GM12891 (cell line): ENCODE results near the gene UNC5A.

Experiments used
- DNase-seq: peaks from one replicate; pipeline ENCODE4 v3.0.0; 2011; ENCODE audit warnings: low spot score; ENCODE audit not compliant: insufficient read length
- FAIRE-seq: peaks from 2 replicates; lab custom pipeline; 2011; peaks lifted over from hg19 to GRCh38; lab: Jason Lieb, UNC
- PAX5 ChIP-seq: IDR thresholded peaks from 2 replicates; pipeline ENCODE4 v1.6.1; 2011; ENCODE audit warnings: low read length, moderate library complexity, mild to moderate bottlenecking; ENCODE audit not compliant: insufficient read depth, severe bottlenecking
- POLR2A ChIP-seq: IDR thresholded peaks from 2 replicates; pipeline ENCODE4 v1.6.1; 2011; ENCODE audit warnings: low read depth, low read length, control low read depth
- POLR2AphosphoS5 ChIP-seq: IDR thresholded peaks from 2 replicates; pipeline ENCODE4 v1.6.1; 2011; ENCODE audit warnings: low read depth, low read length, control low read depth
- POU2F2 ChIP-seq: IDR thresholded peaks from 2 replicates; pipeline ENCODE4 v1.6.1; 2011; ENCODE audit warnings: low read depth, mild to moderate bottlenecking, control low read depth, low read length, moderate library complexity
- SPI1 ChIP-seq: IDR thresholded peaks from 2 replicates; pipeline ENCODE4 v1.6.1; 2011; ENCODE audit warnings: low read depth, low read length, control low read depth
- TAF1 ChIP-seq: IDR thresholded peaks from 2 replicates; pipeline ENCODE4 v1.6.1; 2011; ENCODE audit warnings: low read depth, low read length, control low read depth

The UNC5A gene

DNA sequence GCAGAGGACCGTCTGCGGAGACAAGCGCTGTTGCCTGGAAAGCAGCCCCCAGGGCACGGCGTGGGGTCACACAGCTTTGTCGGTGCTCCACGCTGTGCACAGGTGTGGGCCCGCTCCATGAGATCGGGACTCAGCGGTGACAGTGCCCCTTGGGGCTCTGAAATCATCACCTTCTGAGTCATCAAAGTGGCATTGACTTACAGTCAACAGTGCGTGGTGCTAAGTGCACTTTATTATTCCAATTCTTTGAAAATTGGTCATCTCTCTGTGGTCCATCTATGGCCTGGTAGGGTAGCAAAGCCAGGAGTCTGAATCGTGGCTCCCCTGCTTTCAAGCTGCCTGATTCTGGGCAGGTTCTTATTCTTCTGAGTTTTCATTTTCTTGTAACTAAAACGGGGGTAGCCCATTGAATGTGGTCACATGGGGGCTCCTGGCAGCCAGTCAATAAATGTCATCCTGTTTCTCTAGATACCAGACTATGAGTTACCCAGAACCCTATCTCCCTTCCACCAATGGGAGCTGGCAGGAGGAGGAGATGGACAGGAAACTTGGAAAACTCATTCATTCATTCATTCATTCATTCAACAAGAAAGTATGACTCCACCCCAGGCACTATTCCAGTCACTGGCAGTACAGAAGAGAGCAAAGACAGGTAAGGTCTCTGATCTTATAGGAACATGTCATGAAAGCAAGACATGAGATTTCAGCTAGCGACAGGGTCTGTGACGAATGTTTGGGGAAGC is 20.3 kb upstream of the UNC5A start:
- FAIRE-seq (no peak), DNase-seq (no peak)
- TF ChIP-seq POLR2A (no peak), POU2F2 (no peak), PAX5 (no peak), POLR2AphosphoS5 (no peak), SPI1 (no peak), TAF1 (no peak)

DNA sequence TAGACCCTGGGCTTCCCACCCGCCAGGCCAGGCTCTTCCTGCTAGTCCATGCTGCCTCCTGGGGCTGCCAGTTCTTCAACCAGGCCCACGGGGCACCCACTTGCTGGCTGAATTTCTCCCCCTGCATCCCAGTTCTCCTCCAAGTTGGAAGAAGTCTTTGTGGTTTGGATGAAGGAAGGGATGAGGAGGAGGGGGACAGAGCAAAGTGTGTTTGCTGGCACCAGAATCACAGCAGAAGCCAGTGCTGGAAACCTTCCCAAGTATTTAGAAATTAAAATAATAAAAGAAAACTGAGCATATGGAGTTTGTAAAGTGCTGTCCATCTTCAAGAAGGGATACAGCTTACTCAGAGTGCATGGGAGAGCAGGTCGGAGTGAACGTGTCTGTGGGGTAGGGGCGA is 19.4 kb upstream of the UNC5A start:
- no peak for DNase-seq
- TF ChIP-seq TAF1 = no peak
- TF ChIP-seq POU2F2 = no peak
- TF ChIP-seq POLR2A = no peak
- TF ChIP-seq PAX5 = no peak
- no peak for TF ChIP-seq POLR2AphosphoS5
- TF ChIP-seq SPI1 = no peak
- no peak for FAIRE-seq

DNA sequence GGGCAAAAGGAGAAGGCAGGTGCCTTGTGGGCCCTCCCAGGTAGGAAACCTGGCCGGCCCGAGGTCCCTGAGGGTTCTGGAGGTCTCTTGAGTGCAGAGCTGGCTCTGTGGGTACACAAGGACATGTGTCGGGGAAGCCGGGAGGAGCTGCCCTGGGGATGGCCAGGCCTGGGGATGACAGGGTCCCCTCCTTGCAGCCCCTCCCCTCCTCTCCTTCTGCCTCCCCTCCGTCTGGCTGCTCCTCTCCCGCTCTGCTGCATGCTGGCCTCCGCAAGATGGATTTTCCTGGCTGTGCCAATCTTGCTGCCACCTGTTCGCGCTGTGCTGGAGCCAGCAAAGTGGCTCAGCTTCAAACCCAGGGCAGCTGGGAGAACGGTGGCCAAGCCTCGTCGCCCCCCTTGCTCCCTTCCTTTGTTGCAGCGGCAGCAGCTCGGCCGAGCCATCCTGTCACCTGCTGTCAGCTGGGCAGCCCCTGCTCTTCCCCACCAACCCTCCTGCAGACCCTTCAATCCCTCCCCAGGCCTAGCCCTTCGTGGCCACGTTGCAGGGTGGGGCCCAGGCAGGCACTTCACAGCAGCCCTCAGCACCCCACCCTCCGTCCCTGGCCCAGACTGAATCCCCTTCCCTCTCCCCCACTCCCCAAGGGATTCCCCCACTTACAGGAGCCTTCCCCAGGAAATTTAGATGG is 17.6 kb upstream of the UNC5A start:
- TF ChIP-seq TAF1 = no peak
- no peak for TF ChIP-seq POLR2A
- TF ChIP-seq PAX5 = no peak
- TF ChIP-seq POU2F2 = no peak
- no peak for TF ChIP-seq SPI1
- TF ChIP-seq POLR2AphosphoS5 = no peak
- no peak for DNase-seq
- FAIRE-seq = no peak

DNA sequence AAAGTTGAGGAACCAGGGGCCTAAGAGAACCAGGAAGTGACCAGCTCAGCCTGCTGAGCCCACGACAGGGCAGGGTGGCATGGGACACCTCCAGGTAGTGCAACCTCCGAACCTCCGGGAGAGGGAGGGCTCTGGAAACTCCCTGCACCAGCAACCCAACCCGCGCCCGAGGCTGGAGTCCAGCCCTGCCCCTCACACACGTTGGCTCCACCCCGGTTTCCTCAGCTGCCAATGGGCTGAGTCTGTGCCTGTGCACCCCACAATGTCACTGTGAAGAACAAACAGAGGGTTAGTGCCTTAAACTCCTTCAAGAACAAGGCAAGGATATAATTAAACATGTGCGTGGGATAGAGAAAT is 17.0 kb upstream of the UNC5A start:
- TF ChIP-seq TAF1 = no peak
- TF ChIP-seq PAX5 = no peak
- DNase-seq = no peak
- no peak for FAIRE-seq

DNA sequence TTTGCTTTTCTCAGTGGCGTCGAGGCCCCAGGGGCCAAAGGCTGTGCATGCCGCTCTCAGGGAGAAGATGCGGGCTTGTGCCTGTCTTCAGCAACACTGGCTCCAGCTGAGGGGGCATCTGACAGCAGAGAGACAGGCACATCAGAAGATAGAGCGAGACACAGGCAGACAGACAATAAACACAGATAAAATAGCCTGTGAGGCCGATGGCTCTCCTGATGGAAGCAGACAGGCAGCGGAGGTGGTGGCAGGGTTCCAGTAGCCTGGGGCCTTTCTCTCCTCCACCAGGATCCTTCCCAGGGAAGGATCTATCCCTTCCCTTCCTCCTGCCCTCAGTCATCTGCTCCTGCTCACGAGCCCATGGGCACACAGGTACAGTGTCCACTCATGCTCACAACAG is 16.6 kb upstream of the UNC5A start:
- DNase-seq (no peak), FAIRE-seq (no peak)
- TF ChIP-seq SPI1 = no peak

DNA sequence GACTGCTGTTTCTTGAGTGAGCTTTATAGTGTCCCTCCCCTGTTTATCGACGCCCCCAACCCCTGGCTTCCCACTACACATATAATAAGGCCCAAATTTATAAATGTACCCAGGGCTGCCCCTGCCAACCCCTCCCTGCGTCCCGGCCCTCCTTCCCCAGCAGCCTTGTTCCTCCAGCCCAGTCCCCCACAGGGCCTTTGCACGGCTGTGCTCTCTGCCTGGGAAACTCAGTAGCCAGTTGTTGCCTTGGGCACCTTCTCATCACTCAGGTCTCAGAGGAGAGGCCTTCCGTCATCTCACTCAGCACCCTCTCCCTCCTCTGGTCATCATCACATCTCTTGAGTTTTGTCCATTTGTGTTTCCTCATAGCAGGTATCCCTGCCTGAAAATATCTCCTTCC is 15.8 kb upstream of the UNC5A start:
- no peak for DNase-seq
- no peak for TF ChIP-seq TAF1
- no peak for TF ChIP-seq SPI1
- no peak for TF ChIP-seq POLR2A
- no peak for TF ChIP-seq PAX5
- no peak for TF ChIP-seq POLR2AphosphoS5
- TF ChIP-seq POU2F2 = no peak

DNA sequence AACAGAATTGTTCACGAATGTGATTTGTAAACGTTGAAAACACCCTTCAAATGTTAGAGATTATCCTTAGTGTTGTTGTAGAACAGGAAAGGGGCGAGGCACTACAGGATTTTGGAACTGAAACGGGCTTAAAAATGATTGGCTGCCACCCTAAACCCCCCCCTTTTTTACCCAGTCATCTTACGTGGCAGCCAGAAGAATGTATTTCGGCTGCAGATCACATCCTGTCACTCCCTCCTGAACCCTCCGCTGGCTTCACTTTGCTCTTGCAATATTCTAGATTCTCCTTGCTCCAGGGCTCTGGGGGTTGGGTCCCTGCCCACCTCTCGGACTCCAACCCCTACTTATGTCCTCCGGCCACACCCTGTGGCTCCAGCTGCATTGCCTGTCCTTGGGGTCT is 13.9 kb upstream of the UNC5A start:
- no peak for FAIRE-seq
- no peak for TF ChIP-seq POLR2AphosphoS5
- no peak for DNase-seq

More for the DNA sequence above, 15.8 kb upstream of the UNC5A start:
- FAIRE-seq = no peak

DNA sequence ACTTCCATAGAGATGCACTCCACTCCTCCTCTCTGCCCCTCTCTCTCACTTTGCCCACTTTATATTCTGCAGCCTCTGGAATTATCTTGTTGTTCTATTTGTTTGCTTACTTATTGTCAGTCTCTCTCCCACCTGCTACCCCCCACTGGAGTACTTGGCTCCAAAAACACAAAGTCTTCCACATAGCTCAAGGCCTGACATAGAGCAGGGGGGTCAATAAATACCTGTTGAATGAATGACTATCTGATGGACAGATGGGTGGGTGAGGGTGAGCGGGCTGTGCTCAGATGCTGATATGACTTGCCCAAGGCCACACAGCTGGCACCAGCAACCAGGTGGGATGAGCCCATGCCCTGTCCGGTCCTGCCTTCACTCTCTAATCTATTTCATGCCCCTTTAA is 13.4 kb upstream of the UNC5A start:
- DNase-seq (no peak), FAIRE-seq (no peak)
- TF ChIP-seq PAX5 (no peak), POLR2AphosphoS5 (no peak), POLR2A (no peak), POU2F2 (no peak), SPI1 (no peak), TAF1 (no peak)

DNA sequence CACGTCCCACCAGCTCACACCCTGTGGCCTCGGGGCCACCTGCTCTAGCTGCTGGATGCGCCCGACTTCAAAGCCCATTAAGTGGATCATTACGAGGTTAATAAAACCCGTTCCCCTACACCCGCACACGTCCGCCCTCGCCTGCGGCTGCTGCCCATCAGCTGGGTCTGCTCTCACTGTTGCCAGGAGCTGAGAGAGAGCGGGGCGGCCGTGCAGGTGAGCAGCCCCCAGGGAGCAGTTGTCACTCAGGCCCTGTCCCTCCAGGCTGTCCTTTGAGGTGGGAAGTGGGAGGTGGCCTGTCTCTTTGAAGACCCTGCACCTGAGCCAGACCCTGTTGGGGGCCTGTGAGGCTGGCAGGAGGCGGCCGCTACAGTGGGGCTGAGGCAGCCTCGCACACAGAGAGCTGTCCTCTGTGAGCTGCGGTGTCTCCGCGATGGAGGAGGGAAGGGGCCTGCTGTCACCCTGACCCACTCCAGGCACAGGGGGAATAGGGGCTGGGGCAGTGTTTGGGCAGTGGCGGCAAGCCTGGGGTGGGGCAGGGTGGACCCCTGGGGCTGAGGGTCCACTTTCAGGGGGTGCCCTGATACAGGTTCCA is 12.8 kb upstream of the UNC5A start:
- no peak for TF ChIP-seq POLR2AphosphoS5
- no peak for TF ChIP-seq TAF1
- TF ChIP-seq PAX5 = no peak
- no peak for TF ChIP-seq POLR2A
- TF ChIP-seq SPI1 = no peak
- no peak for TF ChIP-seq POU2F2
- FAIRE-seq (no peak), DNase-seq (no peak)

DNA sequence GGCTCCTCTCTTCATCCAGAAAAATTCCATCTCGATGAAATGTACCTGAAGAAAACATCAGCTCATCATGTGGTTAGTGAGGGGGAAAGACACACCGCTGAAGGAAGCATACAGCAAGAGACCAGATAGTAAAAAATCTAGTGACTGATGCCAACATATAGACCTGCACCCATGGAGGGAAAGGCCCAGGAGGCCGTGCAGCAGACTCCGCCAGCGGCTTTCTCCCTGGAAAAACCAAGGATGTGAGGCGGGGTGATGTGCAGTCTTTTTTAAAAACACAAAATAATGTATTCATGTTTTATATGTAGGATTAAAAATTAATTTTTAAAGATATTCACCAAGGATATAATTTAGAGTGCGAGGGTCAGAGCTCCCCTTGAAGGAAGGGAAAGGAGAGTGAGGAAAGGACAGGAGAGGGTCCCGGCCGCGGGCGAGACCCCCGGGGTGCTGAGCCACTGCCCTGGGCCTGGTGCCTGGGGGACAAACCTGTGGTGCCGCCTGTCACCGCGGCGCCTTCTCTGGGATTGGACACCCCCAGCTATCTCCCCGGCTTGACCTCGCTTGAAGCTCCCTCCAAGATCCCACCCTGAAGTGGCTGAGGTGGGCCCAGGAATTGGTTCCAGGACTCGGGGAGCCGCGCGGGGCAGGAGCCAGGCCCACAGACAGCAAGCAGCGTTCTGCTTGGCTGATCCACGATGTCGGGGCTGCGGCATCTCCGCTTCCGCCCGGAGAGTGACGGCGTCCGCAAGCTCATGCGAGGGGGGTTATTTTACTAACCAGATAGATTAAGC is 12.1 kb upstream of the UNC5A start:
- FAIRE-seq (no peak), DNase-seq (no peak)
- TF ChIP-seq PAX5 = no peak
- no peak for TF ChIP-seq POLR2AphosphoS5
- TF ChIP-seq POU2F2 = no peak
- TF ChIP-seq POLR2A = no peak
- no peak for TF ChIP-seq TAF1
- TF ChIP-seq SPI1 = no peak

DNA sequence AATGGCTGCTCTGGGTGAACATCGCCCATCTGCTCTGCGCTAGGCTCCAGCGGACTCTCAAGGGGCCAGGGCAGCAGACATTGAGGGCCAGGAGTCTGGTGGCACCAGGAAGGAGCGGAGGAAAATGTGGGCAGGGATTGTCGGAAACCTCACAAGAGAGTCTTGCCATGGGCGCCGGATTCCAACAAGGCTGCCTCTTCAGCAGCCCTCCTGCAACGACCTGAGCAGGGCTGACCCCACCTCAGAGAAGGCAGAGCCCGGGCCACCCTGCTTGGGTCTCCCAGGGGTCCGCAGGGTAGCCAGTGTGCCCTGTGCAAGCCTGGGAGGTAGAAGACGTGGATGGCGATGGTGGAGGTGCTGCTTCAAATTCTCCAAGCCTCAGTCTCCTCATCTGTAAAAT is 11.4 kb upstream of the UNC5A start:
- TF ChIP-seq POLR2AphosphoS5 (no peak), PAX5 (no peak), POU2F2 (no peak), TAF1 (no peak), POLR2A (no peak), SPI1 (no peak)
- DNase-seq (no peak), FAIRE-seq (no peak)
